ENCODE results near the gene URM1. TPM values are rescaled to one million over a fixed set of nuclear protein-coding genes. Genes with fewer than 3 reads are reported as not detected.

The URM1 gene
- total RNA-seq, 1 donor from 2014 or later: 69.3 TPM

DNA sequence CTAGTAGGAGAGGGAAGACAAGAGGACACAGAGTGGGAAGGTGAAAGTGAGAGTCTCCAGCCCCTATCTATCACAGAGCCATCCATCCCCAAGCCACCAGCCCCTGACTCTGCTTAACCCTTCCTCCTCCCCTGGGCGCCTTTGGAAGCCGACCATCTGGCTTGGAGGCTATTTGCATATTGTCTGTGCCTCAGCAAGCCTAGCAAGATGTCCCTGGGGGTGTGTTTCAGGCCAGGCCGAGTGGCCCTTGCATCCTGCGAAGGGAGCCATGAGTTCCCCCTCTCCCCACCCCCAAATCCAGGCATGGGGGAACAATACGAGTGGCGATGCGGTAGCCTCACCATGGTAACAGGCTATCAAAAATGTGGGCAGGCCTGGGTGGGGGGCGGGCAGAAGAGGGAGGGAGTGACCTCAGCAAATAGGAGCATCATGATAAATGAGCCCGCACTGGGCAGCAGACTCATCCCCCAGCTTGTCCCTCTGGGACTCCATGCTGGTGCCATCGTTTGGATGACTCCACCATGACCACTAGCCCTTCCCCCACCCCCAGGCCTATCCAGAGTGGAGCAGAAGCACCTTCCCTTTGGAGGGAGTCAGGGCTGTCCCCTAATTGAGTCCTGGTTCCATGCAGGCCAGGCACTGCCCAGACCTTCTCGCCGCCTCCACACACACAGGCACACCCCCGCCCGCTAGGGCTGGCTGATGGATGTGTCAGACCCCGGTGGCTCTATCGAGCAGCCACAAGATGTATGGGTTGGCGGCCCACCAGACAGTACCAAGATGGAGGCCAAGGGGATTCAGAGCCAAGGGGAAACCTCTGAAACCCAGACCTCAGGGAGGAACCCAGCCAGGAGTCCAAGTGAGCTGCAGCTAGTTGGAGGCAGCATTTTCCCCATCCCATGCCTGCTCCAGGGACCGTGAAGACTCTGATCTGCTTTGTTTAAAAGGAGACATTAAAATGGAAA lies 14.6 kb downstream of the URM1 start:
- DNase-seq (ENCODE audit: low read depth, low spot score): no peak

DNA sequence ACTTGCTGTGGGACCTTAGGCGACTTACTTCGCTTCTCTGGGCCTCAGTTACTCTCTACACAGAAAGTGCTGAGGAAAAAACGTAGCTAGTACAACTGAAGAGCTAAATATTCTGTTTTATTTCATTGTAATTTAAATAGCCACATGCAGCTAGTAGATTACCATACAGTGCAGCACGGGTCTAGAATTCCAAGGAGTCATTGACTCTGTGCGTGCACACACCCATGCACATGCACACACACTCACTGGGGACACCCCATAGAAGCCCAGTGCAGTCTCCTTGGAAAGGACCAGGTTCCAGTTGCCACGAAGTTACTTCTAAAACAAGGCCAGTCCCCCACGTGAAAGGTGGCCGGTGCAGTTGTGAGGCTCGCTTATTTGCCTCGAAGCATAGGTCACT lies 17.0 kb downstream of the URM1 start:
- no peak for DNase-seq (ENCODE audit: low read depth, low spot score)

DNA sequence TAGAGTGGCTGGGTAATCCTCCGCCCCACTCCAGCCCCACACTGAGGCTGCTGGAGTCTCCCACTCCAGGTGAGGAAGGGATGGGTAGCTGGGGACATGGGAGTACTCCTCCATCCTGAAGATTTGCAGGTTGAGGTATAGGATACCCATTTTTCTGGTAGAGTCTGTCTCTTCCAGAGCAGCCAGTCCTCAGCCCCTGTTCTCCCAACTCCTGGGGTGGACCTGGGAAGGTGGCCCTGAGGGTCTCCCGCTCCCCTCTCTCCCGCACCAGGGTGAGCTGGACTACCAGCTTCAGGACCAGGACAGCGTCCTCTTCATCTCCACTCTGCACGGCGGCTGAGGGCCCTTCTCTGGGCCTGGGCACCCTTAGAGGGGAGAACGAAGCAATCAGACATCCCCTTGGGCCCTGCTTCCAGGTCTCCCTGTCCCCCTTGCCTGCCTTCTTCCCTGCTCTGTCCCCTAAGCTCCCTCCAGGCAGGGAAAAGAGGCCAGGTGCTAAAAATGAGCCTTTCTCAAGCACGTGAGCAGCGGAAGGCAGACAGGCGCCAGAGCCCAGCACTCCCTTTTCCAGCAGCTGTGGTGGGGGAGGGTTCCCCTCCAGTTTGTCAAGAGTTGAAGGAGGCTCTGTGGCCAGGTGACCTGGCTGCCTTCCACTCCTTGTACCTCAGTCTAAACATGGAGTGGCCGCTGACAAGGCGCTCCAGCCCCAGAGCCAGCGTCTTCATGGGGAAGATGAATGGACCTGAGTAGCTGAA lies 18.4 kb downstream of the URM1 start:
- no peak for DNase-seq (ENCODE audit: low read depth, low spot score)

GRCh38 chr9:128390150-128390812 lies 19.1 kb downstream of the URM1 start:
- no peak for DNase-seq (ENCODE audit: low read depth, low spot score)

GRCh38 chr9:128390813-128391711 lies 19.9 kb downstream of the URM1 start:
- DNase-seq (ENCODE audit: low read depth, low spot score): no peak

DNA sequence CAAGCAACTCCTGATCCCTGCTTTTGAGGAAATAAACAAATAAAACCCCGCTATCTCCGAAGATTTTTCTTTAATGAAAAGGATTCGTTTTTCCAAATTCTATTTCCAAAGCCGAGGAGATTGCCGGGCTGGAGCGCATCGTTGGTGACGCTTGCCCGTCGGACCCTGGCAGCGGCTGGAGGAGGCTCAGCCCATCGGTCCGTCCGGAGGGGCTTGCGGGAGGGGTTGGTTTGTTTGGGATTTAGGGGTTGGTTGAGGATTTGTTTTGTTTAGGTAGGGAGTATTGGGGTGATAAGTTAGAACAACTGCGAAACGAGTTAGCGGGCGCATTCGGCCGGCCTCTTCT lies 20.8 kb downstream of the URM1 start:
- no peak for DNase-seq (ENCODE audit: low read depth, low spot score)

DNA sequence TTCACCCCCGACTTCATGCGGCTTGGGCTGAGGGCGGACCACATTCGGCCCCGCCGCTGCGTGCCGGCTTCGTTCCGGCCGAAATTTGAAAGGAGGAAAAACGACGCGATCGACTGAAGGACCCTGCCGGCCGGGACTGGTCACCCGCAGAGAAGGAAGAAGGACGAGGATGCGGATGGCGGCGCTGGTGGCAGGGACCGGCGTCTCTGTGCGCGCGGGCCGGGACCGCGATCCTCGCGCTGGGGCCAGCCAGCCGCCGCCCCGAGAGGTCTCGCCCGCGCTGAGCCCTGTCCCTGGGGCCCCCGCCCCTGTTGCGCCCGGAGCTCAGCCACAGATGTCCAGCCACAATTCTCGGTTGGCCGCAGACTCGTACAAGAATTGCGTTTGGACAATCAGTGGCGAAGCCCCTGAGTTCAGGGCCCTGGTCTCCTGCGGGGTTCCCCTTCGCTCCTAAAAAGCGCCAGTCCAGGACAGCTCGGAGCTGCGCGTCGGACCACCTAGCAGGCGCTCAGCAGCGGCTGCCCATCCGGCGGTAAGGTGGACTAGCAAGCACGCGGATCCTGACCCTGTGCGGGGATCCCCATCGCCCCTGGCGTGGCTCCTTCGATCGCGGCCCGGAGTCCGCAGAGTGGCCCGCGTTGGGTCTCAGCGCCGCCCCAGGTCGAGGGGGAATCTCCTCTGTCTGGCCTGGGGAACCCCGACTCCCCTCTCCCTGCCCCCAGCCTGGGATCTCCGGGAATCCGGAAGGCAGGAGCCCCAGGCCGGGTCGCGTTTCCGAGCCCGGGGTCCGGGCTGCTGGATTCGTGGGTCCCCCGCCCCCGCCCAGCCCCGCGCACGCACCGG lies 21.3 kb downstream of the URM1 start:
- no peak for DNase-seq (ENCODE audit: low read depth, low spot score)

DNA sequence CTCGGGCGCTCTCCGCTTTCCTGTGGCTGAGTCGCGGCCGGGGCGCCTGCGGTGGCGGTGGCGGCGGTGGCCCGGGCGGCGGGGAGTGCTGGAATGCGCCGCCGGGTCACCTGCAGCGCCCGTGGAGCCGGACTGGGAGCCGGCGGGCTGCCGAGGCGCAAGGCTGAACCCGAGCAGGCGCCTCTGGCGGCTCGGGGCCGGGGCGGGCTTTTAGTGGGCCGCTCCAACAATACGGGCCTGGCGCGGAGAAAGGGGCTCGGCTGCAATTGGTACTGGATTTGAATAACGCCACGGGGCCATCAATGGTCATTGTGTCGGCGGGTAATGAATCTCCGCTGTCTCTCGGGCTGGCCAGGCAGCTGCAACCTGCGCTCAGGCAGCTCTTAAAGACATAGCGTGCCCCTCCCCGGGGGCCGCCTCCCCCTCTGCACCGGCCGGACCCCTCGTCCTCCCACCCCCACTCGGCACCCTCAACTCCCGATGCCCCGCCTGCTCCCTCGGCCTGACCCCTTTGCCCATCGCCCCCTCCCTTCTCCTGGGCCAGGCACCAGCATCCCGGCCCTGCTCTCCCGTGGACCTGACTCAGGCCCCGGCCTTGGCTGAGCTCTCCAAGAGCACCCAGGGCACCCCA lies 22.1 kb downstream of the URM1 start:
- DNase-seq (ENCODE audit: low read depth, low spot score): no peak

GRCh38 chr9:128393970-128394369 lies 22.8 kb downstream of the URM1 start:
- no peak for DNase-seq (ENCODE audit: low read depth, low spot score)

DNA sequence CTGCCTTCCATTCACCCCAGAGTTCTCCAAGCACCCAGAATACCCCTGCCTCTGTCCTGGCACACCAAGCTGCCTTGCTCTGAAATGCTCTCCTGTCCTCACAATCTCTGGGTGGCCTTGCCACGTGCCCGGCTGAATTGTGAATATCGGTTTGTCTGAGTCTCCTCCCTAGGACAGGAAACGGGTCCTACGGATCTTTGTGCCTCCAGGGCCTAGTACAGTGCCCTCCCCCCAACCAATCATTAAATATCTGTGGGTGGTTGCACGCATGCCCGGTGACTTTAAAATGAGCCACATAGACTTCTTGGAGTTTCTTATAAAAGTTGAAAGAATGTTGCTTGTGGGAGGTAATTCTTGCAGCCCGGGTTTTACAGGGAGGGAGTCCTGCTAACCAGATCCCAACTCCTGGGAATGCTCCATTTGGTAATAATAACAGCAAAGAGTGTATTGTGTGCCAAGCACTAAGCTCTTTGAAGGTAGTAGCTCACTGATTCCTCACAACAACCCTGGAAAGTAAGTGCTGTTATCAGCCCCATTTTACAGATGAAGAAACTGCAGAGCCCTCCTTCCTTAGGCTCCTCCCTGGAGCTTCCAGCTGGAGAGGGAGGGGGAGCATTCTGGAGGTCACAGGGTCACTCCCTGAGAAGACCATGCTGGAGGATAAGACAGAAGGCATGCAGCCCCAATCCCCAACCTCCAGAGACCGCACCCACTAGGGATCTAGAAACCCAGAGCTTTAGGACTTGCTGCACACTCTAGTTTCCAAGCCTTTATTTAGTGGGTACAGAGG lies 23.4 kb downstream of the URM1 start:
- DNase-seq (ENCODE audit: low read depth, low spot score): no peak

DNA sequence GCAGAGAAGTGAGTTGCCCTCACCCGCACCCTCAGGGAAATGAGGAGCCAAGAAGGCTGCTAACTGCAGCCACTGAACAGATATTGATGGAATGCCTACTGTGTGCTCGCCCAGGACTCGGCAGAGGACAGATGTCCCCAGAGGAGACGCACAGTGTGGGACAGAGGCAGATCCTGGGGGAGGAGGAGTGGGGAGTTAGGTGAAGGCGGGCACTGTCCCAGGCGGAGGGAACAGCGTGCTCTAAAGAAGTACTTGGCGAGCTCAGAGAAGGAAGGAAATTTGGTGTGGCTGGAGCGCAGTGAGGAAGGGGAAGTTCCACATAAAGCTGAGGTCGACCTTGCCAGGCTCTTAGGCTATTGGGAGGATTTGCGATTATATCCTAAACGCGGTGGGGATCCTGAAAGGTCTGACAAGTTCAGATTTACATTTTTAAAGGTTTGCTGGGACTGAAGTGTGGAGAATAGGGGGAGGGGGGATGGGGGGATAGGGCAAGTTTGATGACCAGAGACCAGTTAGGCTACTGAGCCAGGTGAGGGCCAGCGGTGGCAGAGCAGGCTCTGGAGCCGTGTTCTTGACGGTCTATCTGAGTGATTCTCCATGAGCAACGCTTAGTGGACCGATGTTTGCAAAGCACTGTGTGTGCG lies 25.9 kb downstream of the URM1 start:
- DNase-seq (ENCODE audit: low read depth, low spot score): no peak

DNA sequence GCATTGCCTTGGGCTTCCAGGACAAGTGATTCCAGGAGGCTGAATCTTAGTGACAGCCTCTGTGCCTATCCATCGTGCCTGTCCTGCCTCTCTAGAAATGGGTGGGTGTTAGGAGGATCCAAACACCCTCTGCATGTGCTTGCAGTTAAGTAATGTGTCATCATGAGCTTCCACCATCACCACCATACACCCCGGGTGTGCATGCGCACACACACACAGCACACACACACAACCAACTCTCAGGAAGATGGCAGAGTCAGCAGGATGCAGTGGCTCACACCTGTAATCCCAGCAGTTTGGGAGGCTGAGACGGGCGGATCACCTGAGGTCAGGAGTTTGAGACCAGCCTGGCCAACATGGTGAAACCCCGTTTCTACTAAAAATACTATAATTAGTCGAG lies 26.7 kb downstream of the URM1 start:
- no peak for DNase-seq (ENCODE audit: low read depth, low spot score)

- no peak for DNase-seq (ENCODE audit: low read depth, low spot score)
Observed at GRCh38 chr9:128399861-128400260, 28.7 kb downstream of the URM1 start.

DNA sequence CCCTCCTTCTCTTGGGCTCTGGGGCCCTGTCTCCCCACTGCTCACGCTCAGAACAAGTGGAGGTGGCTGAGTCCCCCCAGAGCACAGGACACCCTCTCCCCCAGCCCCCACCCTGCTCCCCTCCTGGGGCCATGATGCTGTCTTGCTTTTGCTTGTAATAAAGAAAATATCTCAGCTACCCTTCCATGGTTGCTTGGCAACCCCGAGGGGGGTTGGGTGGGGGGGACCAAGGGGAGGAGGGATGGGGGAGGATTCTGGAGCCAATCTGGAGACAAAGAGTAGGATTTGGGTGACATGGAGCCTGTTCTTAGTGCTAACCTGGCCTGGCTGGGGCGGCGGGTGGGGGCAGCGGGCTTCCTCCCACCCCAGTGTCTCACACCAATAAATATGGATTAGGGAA lies 33.4 kb downstream of the URM1 start:
- DNase-seq (ENCODE audit: low read depth, low spot score): no peak

GRCh38 chr9:128405077-128405779 lies 34.1 kb downstream of the URM1 start:
- no peak for DNase-seq (ENCODE audit: low read depth, low spot score)

- DNase-seq (ENCODE audit: low read depth, low spot score): no peak
Observed at GRCh38 chr9:128405780-128406171, 34.6 kb downstream of the URM1 start.

- no peak for DNase-seq (ENCODE audit: low read depth, low spot score)
Observed at GRCh38 chr9:128406848-128407391, 35.7 kb downstream of the URM1 start.
